K562 (cell line): ENCODE results near the gene C1QTNF8. TPM values are rescaled to one million over a fixed set of nuclear protein-coding genes. Genes with fewer than 3 reads are reported as not detected.

ENCODE experiments used
- ATAC-seq: fragments of 200-7000 bp; cut with Tn5 transposase; 3 replicates; pipeline ENCODE4 v1.9.1; 2020; ENCODE audit warnings: moderate library complexity
- BruUV-seq: library from RNA; stranded (reverse); fragments of 400-500 nt; replicated peaks from 2 replicates; lab custom pipeline; 2021; lab: Mats Ljungman, UMichigan
- CTCF ChIA-PET: fragments of 300-600 bp; formaldehyde crosslinking; extraction: SDS; loops from one replicate; lab custom pipeline; 2021; ENCODE audit warnings: low intra/inter-chr PET ratio; lab: Yijun Ruan, JAX
- POLR2A ChIA-PET: fragments of 300-600, 350-650 bp; sonication (Branson Sonifier 250); formaldehyde crosslinking; extraction: SDS; loops from one replicate; lab custom pipeline; 2021; ENCODE audit warnings: antibody characterized with exemption, inconsistent platforms; lab: Yijun Ruan, JAX
- DNase-seq, 4 experiments: peaks; one replicate each; pipeline versions ENCODE4 v3.0.0 to v3.0.0-alpha.2; 2011 to 2018; ENCODE audit warnings: low spot score in 3 of 4, mixed read lengths in 3 of 4; ENCODE audit errors: extremely low read depth in 1 of 4
- FAIRE-seq: peaks from 2 replicates; lab custom pipeline; 2011; peaks lifted over from hg19 to GRCh38; lab: Jason Lieb, UNC
- H2AFZ ChIP-seq: 2 replicates; pipeline ENCODE4 v1.6.0; 2011; ENCODE audit warnings: low read depth, low read length, control low read depth, inconsistent platforms
- H3K27ac ChIP-seq: fragments of 200-600 bp; 3 replicates; pipeline ENCODE4 v1.8.0; 2011; ENCODE audit warnings: low read depth, mild to moderate bottlenecking, control low read depth, inconsistent platforms, low read length, moderate library complexity, mixed read lengths; ENCODE audit errors: extremely low read depth
- H3K27me3 ChIP-seq, 2 experiments: fragments of 300-600 bp in 1 of 2; 2 replicates in 1 of 2; 3 replicates in 1 of 2; pipeline versions ENCODE4 v1.6.0 to v1.8.0; 2011; ENCODE audit warnings: inconsistent platforms in 2 of 2, low read length in 2 of 2, mild to moderate bottlenecking in 1 of 2, mixed read lengths in 1 of 2, moderate library complexity in 1 of 2; ENCODE audit not compliant: control insufficient read depth in 2 of 2, insufficient read depth in 2 of 2
- H3K36me3 ChIP-seq: fragments of 300-600 bp; 3 replicates; pipeline ENCODE4 v1.8.0; 2011; ENCODE audit warnings: mild to moderate bottlenecking, low read length, inconsistent platforms; ENCODE audit not compliant: control insufficient read depth, insufficient read depth
- H3K4me1 ChIP-seq, 2 experiments: fragments of 200-600 bp in 1 of 2; replicated peaks in 1 of 2; 2 replicates in 1 of 2; 3 replicates in 1 of 2; pipeline versions ENCODE4 v1.5.1 to v1.8.0; 2011; ENCODE audit warnings: inconsistent platforms in 2 of 2, low read length in 2 of 2, mild to moderate bottlenecking in 1 of 2, mixed read lengths in 1 of 2, moderate library complexity in 1 of 2; ENCODE audit not compliant: control insufficient read depth in 2 of 2, insufficient read depth in 2 of 2
- H3K4me2 ChIP-seq: 2 replicates; pipeline ENCODE4 v1.6.1; 2011; ENCODE audit warnings: low read length, control low read depth, inconsistent platforms, mixed read lengths; ENCODE audit not compliant: insufficient read depth
- H3K4me3 ChIP-seq: fragments of 200-600 bp; sonication (generic), shearing (Covaris generic); 2 replicates; pipeline ENCODE4 v1.5.1; 2016; ENCODE audit warnings: control low read depth, inconsistent platforms
- H3K79me2 ChIP-seq: fragments of 200-600 bp; 3 replicates; pipeline ENCODE4 v1.8.0; 2011; ENCODE audit warnings: low read length, inconsistent platforms; ENCODE audit not compliant: control insufficient read depth, insufficient read depth
- H3K9ac ChIP-seq, 2 experiments: 2 replicates each; pipeline versions ENCODE4 v1.6.0 to v1.6.1; 2011; ENCODE audit warnings: low read depth in 2 of 2, low read length in 2 of 2, control low read depth in 1 of 2, inconsistent platforms in 1 of 2, mild to moderate bottlenecking in 1 of 2, mixed read lengths in 1 of 2; ENCODE audit not compliant: insufficient read depth in 1 of 2
- H3K9me1 ChIP-seq: one replicate; pipeline ENCODE4 v1.6.0; 2011; ENCODE audit warnings: inconsistent platforms, mild to moderate bottlenecking, low read length, moderate library complexity; ENCODE audit not compliant: control insufficient read depth, insufficient read depth
- H3K9me3 ChIP-seq: replicated peaks from 2 replicates; pipeline ENCODE4 v1.5.1; 2011; ENCODE audit warnings: low read depth, low read length, inconsistent platforms; ENCODE audit not compliant: control insufficient read depth, insufficient read depth
- H4K20me1 ChIP-seq: replicated peaks from 2 replicates; pipeline ENCODE4 v1.6.1; 2011; ENCODE audit warnings: low read length, inconsistent platforms, mixed read lengths; ENCODE audit not compliant: control insufficient read depth, insufficient read depth
- BCOR ChIP-seq: fragments of 450-650 bp; IDR thresholded peaks from 2 replicates; pipeline ENCODE4 v1.6.1; 2016
- DNMT1 ChIP-seq: fragments of 450-650 bp; IDR thresholded peaks from 2 replicates; pipeline ENCODE4 v1.6.1; 2016; ENCODE audit warnings: antibody characterized with exemption, mild to moderate bottlenecking
- EGR1 ChIP-seq: fragments of 450-650 bp; conservative IDR thresholded peaks from 2 replicates; pipeline ENCODE4 v1.6.1; 2017; ENCODE audit warnings: mild to moderate bottlenecking
- EHMT2 ChIP-seq: fragments of 450-650 bp; IDR thresholded peaks from 2 replicates; pipeline ENCODE4 v1.6.1; 2018; ENCODE audit warnings: antibody characterized with exemption
- ETV1 ChIP-seq: fragments of 450-650 bp; conservative IDR thresholded peaks from 2 replicates; pipeline ENCODE4 v1.6.1; 2016; ENCODE audit warnings: missing genetic modification characterization, control low read depth, low read depth, missing compliant biosample characterization
- EZH2 ChIP-seq: IDR thresholded peaks from 2 replicates; pipeline ENCODE4 v1.6.1; 2012; ENCODE audit warnings: low read depth, mild to moderate bottlenecking, inconsistent platforms, low read length, borderline replicate concordance
- FOXJ2 ChIP-seq: fragments of 200-800 bp; sonication (Bioruptor generic); IDR thresholded peaks from 2 replicates; pipeline ENCODE4 v1.6.1; 2016; ENCODE audit warnings: missing genetic modification characterization, missing compliant biosample characterization
- HDAC8 ChIP-seq: fragments of 450-650 bp; IDR thresholded peaks from 2 replicates; pipeline ENCODE4 v1.6.1; 2016; ENCODE audit warnings: mild to moderate bottlenecking, missing genetic modification characterization, moderate library complexity, missing compliant biosample characterization
- POLR2G ChIP-seq: fragments of 200-400 bp; formaldehyde crosslinking; IDR thresholded peaks from 2 replicates; pipeline ENCODE4 v1.6.1; 2017; ENCODE audit warnings: low read depth, mild to moderate bottlenecking, antibody characterized with exemption, low read length, moderate library complexity
- PPARD ChIP-seq: fragments of 250-450 bp; sonication (Bioruptor Pico); IDR thresholded peaks from 2 replicates; pipeline ENCODE4 v1.8.0; 2022; ENCODE audit warnings: inconsistent platforms, mild to moderate bottlenecking, moderate library complexity
- PTRF ChIP-seq: fragments of 450-650 bp; IDR thresholded peaks from 2 replicates; pipeline ENCODE4 v1.6.1; 2016; ENCODE audit warnings: mild to moderate bottlenecking, missing genetic modification characterization, missing compliant biosample characterization
- SFPQ ChIP-seq: fragments of 200-400 bp; formaldehyde crosslinking; IDR thresholded peaks from 2 replicates; pipeline ENCODE4 v1.6.1; 2017; ENCODE audit warnings: mild to moderate bottlenecking, low read depth, low read length, moderate library complexity
- SIX5 ChIP-seq, 2 experiments: IDR thresholded peaks; 2 replicates each; pipeline ENCODE4 v1.6.1; 2011; ENCODE audit warnings: low read length in 2 of 2, borderline replicate concordance in 1 of 2, low read depth in 1 of 2, mild to moderate bottlenecking in 1 of 2, moderate library complexity in 1 of 2; ENCODE audit not compliant: insufficient read depth in 1 of 2
- ZEB2 ChIP-seq: fragments of 450-650 bp; IDR thresholded peaks from 2 replicates; pipeline ENCODE4 v1.6.1; 2016
- ZNF212 ChIP-seq: fragments of 450-650 bp; formaldehyde crosslinking; IDR thresholded peaks from 2 replicates; pipeline ENCODE4 v1.4.0; 2020; ENCODE audit warnings: mild to moderate bottlenecking
- ZNF589 ChIP-seq: fragments of 200-800 bp; sonication (Bioruptor generic); IDR thresholded peaks from 2 replicates; pipeline ENCODE4 v1.6.1; 2016; ENCODE audit warnings: low read depth, missing genetic modification characterization, missing compliant biosample characterization
- WGBS: fragments of 100-300 bp; shearing (Covaris generic); methylation state at CpG from one replicate; pipeline ENCODE4 v1.1.6; 2016; ENCODE audit warnings: low coverage, mixed read lengths; ENCODE audit not compliant: insufficient coverage; ENCODE audit errors: missing lambda C conversion rate; 5-methylcytosine and 5-hydroxymethylcytosine counted together
- in situ Hi-C: fragments of 300-500 bp; cut with MboI; formaldehyde crosslinking; loops from 4 replicates; pipeline ENCODE4 v1.15.0; 2018; ENCODE audit warnings: inconsistent platforms, mixed read lengths
- intact Hi-C: fragments of 100-400 bp; cut with micrococcal nuclease; formaldehyde crosslinking; loops from 2 replicates; pipeline ENCODE4 v1.14.2; 2022
- polyA plus RNA-seq, 8 experiments: library from polyadenylated mRNA; depleted of rRNA in 4 of 8; stranded (reverse) in 5 of 8; unstranded in 3 of 8; fragments of >200 nt; fragmentation: Nextera tagmentation in 2 of 8; fragmentation: Illumina TruSeq in 1 of 8; extraction: Ambion mirVana in 2 of 8; extraction: Trizol in 1 of 8; gene quantifications; 2 replicates each; pipeline versions ENCODE4 v1.2.1 to v1.2.3, GENCODE V29; 2011 to 2014; ENCODE audit warnings: inconsistent platforms in 1 of 8, missing spikeins in 1 of 8
- total RNA-seq, 7 experiments: library from RNA; depleted of rRNA in 6 of 7; stranded (reverse); fragments of >200 nt in 6 of 7; fragmentation: Illumina TruSeq in 2 of 7; extraction: Trizol in 2 of 7; gene quantifications; 2 replicates each; pipeline versions ENCODE4 v1.2.1 to v1.2.3, GENCODE V29; 2011 to 2021; ENCODE audit warnings: low replicate concordance in 1 of 7
- TF ChIP-seq, protein P1 (sequence below): sonication (generic); formaldehyde crosslinking; IDR thresholded peaks from 2 replicates; pipeline ENCODE4 v1.8.1; 2022; ENCODE audit warnings: missing genetic modification reagents
- TF ChIP-seq, protein P2 (sequence below): sonication (generic); formaldehyde crosslinking; IDR thresholded peaks from 2 replicates; pipeline ENCODE4 v1.8.1; 2022; ENCODE audit warnings: missing genetic modification reagents
- TF ChIP-seq, protein P3 (sequence below): fragments of 450-650 bp; IDR thresholded peaks from 2 replicates; pipeline ENCODE4 v1.7.0; 2016; ENCODE audit warnings: borderline replicate concordance

C1QTNF8 gene
- total and polyA plus RNA-seq, 9 of the 15 experiments (the other 6 are each of a cell fraction or from before 2014, with no cell fraction given), result not detected

GRCh38 chr16:1075546-1075945, 20.5 kb downstream of the C1QTNF8 start:
- H3K4me2 ChIP-seq, result no peak overlapping the region
- CTCF ChIA-PET, result no interaction called here
- FAIRE-seq (no peak), ATAC-seq (no peak), DNase-seq (no peak)
- H3K27ac ChIP-seq, result no peak overlapping the region
- intact Hi-C loops, result no loop called here
- no peaks in the 10 kb centered on the region for H3K9me3 ChIP-seq
- in situ Hi-C loops, result no loop called here
- no peaks in the 10 kb centered on the region for H3K9me1 ChIP-seq
- peaks cover 0 to 31% of the 10 kb centered on the region in 2 experiments; a peak in 1 of 5 replicates for H3K4me1 ChIP-seq
- POLR2A ChIA-PET, result no interaction called here
- peaks cover 4 to 42% of the 10 kb centered on the region in 2 experiments; a peak in 4 of 5 replicates for H3K27me3 ChIP-seq
- 5% methylated on average over 10 of the region's 13 CpGs for WGBS
- H3K9ac ChIP-seq, result no peak overlapping the region
- H2AFZ ChIP-seq, result no peak overlapping the region
- BruUV-seq, result no TSS peak
- no peaks in the 10 kb centered on the region for H3K79me2 ChIP-seq
- H3K36me3 ChIP-seq, result no peaks in the 10 kb centered on the region
- no peaks in the 10 kb centered on the region for H4K20me1 ChIP-seq
- H3K4me3 ChIP-seq, result no peak overlapping the region
- no peak for TF ChIP-seq POLR2G
- TF ChIP-seq ZEB2, result no peak
- no peak for TF ChIP-seq SIX5 (IDR thresholded peaks at IDR 0.05; ENCODE audit: borderline replicate concordance in 1 of 2, insufficient read depth in 1 of 2, low read depth in 1 of 2, low read length in 2 of 2)
- TF ChIP-seq, protein P1, sequence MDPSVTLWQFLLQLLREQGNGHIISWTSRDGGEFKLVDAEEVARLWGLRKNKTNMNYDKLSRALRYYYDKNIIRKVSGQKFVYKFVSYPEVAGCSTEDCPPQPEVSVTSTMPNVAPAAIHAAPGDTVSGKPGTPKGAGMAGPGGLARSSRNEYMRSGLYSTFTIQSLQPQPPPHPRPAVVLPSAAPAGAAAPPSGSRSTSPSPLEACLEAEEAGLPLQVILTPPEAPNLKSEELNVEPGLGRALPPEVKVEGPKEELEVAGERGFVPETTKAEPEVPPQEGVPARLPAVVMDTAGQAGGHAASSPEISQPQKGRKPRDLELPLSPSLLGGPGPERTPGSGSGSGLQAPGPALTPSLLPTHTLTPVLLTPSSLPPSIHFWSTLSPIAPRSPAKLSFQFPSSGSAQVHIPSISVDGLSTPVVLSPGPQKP (CRISPR knock-in tag), result no peak
- TF ChIP-seq ZNF212 (CRISPR knock-in tag), result no peak
- TF ChIP-seq ZNF589 (CRISPR knock-in tag), result no peak
- no peak for TF ChIP-seq SFPQ
- no peak for TF ChIP-seq EZH2
- TF ChIP-seq ETV1 (tag), result no peak
- no peak for TF ChIP-seq BCOR
- TF ChIP-seq PTRF (tag), result no peak
- TF ChIP-seq EHMT2, result no peak
- TF ChIP-seq, protein P2, sequence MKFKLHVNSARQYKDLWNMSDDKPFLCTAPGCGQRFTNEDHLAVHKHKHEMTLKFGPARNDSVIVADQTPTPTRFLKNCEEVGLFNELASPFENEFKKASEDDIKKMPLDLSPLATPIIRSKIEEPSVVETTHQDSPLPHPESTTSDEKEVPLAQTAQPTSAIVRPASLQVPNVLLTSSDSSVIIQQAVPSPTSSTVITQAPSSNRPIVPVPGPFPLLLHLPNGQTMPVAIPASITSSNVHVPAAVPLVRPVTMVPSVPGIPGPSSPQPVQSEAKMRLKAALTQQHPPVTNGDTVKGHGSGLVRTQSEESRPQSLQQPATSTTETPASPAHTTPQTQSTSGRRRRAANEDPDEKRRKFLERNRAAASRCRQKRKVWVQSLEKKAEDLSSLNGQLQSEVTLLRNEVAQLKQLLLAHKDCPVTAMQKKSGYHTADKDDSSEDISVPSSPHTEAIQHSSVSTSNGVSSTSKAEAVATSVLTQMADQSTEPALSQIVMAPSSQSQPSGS (CRISPR knock-in tag), result no peak
- no peak for TF ChIP-seq DNMT1
- TF ChIP-seq HDAC8, result no peak
- TF ChIP-seq, protein P3, sequence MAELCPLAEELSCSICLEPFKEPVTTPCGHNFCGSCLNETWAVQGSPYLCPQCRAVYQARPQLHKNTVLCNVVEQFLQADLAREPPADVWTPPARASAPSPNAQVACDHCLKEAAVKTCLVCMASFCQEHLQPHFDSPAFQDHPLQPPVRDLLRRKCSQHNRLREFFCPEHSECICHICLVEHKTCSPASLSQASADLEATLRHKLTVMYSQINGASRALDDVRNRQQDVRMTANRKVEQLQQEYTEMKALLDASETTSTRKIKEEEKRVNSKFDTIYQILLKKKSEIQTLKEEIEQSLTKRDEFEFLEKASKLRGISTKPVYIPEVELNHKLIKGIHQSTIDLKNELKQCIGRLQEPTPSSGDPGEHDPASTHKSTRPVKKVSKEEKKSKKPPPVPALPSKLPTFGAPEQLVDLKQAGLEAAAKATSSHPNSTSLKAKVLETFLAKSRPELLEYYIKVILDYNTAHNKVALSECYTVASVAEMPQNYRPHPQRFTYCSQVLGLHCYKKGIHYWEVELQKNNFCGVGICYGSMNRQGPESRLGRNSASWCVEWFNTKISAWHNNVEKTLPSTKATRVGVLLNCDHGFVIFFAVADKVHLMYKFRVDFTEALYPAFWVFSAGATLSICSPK, result no peak
- no peak; the same call in 1 of the 2 replicates for TF ChIP-seq EGR1
- TF ChIP-seq FOXJ2 (tag), result no peak
- TF ChIP-seq PPARD, result no peak
